ENCODE results near the gene CLEC2B.

Gene CLEC2B

DNA sequence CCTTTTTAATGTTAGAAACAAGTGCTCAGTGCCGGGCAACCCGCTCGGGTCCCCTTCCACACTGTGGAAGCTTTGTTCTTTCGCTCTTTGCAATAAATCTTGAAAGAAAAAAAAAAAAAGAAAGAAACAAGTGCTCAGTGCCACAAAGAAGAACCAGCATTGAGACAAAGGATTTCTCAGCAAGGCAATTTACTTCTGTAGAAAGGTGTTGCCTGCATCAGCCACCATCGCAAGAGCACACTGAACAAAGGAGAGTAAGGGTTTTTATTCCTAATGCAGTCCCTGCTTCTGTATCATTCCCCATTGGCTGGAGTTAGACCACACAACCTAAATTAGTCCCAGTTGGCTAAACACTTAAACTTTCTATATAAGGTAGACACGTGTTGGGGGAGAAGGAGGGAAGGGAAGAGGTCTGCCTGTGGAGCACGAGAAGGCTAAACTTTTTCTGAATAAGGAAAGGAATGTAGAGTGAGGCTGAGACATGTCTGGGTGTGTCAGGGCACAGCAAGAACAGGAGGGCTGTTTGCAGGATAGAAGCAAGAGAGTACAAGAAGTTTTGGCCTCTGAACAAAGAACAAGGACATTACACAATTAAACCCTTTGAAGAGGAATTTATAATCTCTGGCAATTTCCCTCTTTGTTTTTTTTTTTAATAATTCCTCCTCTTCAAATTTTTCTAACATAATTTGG is 33.5 kb upstream of the CLEC2B start:
- CTCF ChIA-PET: no interaction called here
- no peaks in the 10 kb centered on the region for H3K36me3 ChIP-seq (ENCODE audit: control insufficient read depth in 2 of 2, insufficient read depth in 1 of 2, low read length in 2 of 2)
- no peaks in the 10 kb centered on the region for H3K9me3 ChIP-seq (ENCODE audit: control insufficient read depth, insufficient read depth, low read depth, low read length)
- peak; percentile 66 for TF ChIP-seq SETDB1 (IDR thresholded peaks at IDR 0.05; ENCODE audit: insufficient read length, low read length)
- no peak for TF ChIP-seq ZBTB49 (tag by site-specific recombination; IDR thresholded peaks at IDR 0.05; ENCODE audit: low read depth)
- no peak for TF ChIP-seq HOXA7 (CRISPR knock-in tag; IDR thresholded peaks at IDR 0.05; ENCODE audit: borderline replicate concordance)
- TF ChIP-seq ZNF311 (tag by site-specific recombination; IDR thresholded peaks at IDR 0.05; ENCODE audit: borderline replicate concordance): no peak
- no peak overlapping the region for H3K27ac ChIP-seq (ENCODE audit: extremely low read depth, low read depth, low read length)
- no peaks in the 10 kb centered on the region for H3K4me1 ChIP-seq (ENCODE audit: control insufficient read depth, insufficient read depth, low read length)
- no peak overlapping the region for H3K4me3 ChIP-seq (ENCODE audit: low read depth, low read length)
- POLR2A ChIA-PET: no interaction called here

DNA sequence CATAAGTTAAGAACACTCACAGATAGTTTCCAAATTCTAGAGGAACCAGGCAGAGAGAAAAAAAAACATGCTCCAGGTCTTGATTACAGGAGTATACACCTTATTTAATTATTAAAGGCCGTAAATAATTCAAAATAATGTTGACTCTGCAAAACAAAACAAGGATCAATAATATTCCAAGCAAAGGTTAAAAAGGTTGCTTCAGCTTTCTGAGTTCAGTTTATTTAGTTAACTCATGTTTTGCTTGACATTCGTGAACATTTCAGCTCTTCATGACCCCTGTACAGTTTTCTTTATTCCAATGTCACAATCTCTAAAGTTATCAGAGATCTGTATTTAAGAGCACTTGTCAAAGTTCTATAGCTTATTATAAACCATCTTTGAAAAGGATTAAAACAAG is 31.8 kb upstream of the CLEC2B start:
- ChIA-PET POLR2A (no interaction called here), CTCF (no interaction called here)

DNA sequence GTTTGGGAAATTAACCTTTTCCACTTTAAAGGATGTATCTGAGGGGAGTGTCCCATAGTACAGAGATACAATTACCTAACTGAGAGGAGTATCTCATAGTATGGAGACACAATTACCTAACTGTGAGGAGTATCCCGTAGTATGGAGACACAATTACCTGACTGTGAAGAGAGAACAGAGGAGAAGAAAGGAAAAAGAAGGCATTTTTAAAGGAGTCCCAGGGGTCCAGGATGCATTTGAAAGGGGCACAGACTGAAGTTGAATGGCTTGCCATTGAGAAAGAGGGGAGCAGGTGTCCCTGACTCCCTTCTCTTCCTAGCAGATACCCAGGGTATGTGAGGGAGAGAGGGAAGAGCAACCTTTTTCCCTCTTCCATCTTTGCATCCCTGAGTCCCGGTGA is 30.1 kb upstream of the CLEC2B start:
- CTCF ChIA-PET: no interaction called here
- Histone ChIP-seq H3K36me3 (ENCODE audit: control insufficient read depth in 2 of 2, insufficient read depth in 1 of 2, low read length in 2 of 2) (no peaks in the 10 kb centered on the region), H3K4me1 (ENCODE audit: control insufficient read depth, insufficient read depth, low read length) (no peaks in the 10 kb centered on the region), H3K9me3 (ENCODE audit: control insufficient read depth, insufficient read depth, low read depth, low read length) (no peaks in the 10 kb centered on the region), H3K4me3 (ENCODE audit: low read depth, low read length) (no peak overlapping the region), H3K27ac (ENCODE audit: extremely low read depth, low read depth, low read length) (no peak overlapping the region)
- POLR2A ChIA-PET: no interaction called here
- no peak for TF ChIP-seq ZNF518A (tag by site-specific recombination; conservative IDR thresholded peaks at IDR 0.05; ENCODE audit: low read depth)
- TF ChIP-seq, protein P1, sequence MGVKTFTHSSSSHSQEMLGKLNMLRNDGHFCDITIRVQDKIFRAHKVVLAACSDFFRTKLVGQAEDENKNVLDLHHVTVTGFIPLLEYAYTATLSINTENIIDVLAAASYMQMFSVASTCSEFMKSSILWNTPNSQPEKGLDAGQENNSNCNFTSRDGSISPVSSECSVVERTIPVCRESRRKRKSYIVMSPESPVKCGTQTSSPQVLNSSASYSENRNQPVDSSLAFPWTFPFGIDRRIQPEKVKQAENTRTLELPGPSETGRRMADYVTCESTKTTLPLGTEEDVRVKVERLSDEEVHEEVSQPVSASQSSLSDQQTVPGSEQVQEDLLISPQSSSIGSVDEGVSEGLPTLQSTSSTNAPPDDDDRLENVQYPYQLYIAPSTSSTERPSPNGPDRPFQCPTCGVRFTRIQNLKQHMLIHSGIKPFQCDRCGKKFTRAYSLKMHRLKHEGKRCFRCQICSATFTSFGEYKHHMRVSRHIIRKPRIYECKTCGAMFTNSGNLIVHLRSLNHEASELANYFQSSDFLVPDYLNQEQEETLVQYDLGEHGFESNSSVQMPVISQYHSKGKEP (tag by site-specific recombination; IDR thresholded peaks at IDR 0.05): no peak
- TF ChIP-seq, protein P2, sequence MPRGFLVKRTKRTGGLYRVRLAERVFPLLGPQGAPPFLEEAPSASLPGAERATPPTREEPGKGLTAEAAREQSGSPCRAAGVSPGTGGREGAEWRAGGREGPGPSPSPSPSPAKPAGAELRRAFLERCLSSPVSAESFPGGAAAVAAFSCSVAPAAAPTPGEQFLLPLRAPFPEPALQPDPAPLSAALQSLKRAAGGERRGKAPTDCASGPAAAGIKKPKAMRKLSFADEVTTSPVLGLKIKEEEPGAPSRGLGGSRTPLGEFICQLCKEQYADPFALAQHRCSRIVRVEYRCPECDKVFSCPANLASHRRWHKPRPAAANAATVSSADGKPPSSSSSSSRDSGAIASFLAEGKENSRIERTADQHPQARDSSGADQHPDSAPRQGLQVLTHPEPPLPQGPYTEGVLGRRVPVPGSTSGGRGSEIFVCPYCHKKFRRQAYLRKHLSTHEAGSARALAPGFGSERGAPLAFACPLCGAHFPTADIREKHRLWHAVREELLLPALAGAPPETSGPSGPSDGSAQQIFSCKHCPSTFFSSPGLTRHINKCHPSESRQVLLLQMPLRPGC (tag by site-specific recombination; IDR thresholded peaks at IDR 0.05): no peak
- no peak for TF ChIP-seq KLF16 (tag by site-specific recombination; IDR thresholded peaks at IDR 0.05)
- TF ChIP-seq KLF9 (tag by site-specific recombination; IDR thresholded peaks at IDR 0.05; ENCODE audit: low read depth): no peak
- no peak for TF ChIP-seq PRDM6 (tag by site-specific recombination; IDR thresholded peaks at IDR 0.05)
- TF ChIP-seq MYNN (tag by site-specific recombination; IDR thresholded peaks at IDR 0.05; ENCODE audit: borderline replicate concordance): no peak
- no peak for TF ChIP-seq ZNF423 (tag by site-specific recombination; IDR thresholded peaks at IDR 0.05)
- TF ChIP-seq, protein P3, sequence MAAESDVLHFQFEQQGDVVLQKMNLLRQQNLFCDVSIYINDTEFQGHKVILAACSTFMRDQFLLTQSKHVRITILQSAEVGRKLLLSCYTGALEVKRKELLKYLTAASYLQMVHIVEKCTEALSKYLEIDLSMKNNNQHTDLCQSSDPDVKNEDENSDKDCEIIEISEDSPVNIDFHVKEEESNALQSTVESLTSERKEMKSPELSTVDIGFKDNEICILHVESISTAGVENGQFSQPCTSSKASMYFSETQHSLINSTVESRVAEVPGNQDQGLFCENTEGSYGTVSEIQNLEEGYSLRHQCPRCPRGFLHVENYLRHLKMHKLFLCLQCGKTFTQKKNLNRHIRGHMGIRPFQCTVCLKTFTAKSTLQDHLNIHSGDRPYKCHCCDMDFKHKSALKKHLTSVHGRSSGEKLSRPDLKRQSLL (tag by site-specific recombination; IDR thresholded peaks at IDR 0.05): no peak

More for the DNA sequence above, 31.8 kb upstream of the CLEC2B start:
- Histone ChIP-seq H3K36me3 (ENCODE audit: control insufficient read depth in 2 of 2, insufficient read depth in 1 of 2, low read length in 2 of 2) (no peaks in the 10 kb centered on the region), H3K4me1 (ENCODE audit: control insufficient read depth, insufficient read depth, low read length) (no peaks in the 10 kb centered on the region), H3K9me3 (ENCODE audit: control insufficient read depth, insufficient read depth, low read depth, low read length) (no peaks in the 10 kb centered on the region), H3K27ac (ENCODE audit: extremely low read depth, low read depth, low read length) (no peak overlapping the region), H3K4me3 (ENCODE audit: low read depth, low read length) (no peak overlapping the region)
- TF ChIP-seq ZBTB20 (tag by site-specific recombination; IDR thresholded peaks at IDR 0.05) (no peak), PRDM1 (tag by site-specific recombination; IDR thresholded peaks at IDR 0.05) (no peak), ZNF175 (tag by site-specific recombination; IDR thresholded peaks at IDR 0.05) (no peak), KLF16 (tag by site-specific recombination; IDR thresholded peaks at IDR 0.05) (no peak)
